NCI-H524 (cell line): Measurements from ENCODE around the gene BTF3L4.
"Not testable (repeated sequence)": the region's sequence is repeated elsewhere in the genome, so short reads cannot be mapped to it uniquely, and the experiment has no call there.

ENCODE experiments used
- DNase-seq, 2 experiments: peaks; one replicate each; lab custom pipeline; 2025; lab: John Stamatoyannopoulos, UW

Gene BTF3L4

DNA sequence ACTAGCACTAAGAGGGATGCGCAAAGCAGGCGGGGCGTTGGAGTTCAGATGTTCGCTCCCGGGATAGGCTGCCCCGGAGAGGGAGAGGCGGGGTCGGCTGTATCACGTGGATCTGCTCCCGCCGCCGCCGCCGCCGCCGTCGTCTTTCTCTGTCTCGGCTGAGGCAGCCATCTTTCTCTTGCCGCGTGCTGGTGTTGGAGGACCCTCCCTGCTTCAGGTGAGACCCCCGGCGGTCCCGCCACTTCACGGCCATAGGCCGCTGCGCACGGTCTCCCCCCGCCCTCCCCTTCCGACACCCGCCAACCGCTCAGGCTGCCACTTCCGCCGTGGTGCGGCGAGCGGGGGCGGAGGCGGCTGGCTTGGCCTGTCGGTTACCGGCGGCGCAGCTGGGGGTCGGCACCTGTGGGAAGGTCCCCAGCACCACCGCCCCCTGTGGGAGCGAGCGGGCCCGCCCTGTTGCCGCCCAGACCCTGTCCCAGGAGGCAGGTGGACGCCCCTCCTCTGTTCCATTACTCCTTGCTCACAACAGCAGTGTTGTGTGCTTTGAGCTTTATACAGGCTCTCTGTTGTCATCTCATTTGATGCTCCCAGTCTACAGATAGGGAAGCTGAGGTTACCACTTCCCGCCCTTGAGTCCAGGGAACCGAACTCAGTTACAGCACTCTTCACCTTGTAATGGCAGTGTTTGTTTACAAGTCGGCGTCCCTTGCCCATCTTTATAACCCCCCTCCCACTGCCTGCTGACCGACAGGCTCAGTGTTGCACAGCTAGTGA lies at the start of gene BTF3L4:
Gene BTF3L4 (plus strand): TSS at position 133 of the 774 bp plus-strand sequence. CDS start 3,553 bp downstream, outside the sequence.
- peak; percentile 85 to 92 for DNase-seq

DNA sequence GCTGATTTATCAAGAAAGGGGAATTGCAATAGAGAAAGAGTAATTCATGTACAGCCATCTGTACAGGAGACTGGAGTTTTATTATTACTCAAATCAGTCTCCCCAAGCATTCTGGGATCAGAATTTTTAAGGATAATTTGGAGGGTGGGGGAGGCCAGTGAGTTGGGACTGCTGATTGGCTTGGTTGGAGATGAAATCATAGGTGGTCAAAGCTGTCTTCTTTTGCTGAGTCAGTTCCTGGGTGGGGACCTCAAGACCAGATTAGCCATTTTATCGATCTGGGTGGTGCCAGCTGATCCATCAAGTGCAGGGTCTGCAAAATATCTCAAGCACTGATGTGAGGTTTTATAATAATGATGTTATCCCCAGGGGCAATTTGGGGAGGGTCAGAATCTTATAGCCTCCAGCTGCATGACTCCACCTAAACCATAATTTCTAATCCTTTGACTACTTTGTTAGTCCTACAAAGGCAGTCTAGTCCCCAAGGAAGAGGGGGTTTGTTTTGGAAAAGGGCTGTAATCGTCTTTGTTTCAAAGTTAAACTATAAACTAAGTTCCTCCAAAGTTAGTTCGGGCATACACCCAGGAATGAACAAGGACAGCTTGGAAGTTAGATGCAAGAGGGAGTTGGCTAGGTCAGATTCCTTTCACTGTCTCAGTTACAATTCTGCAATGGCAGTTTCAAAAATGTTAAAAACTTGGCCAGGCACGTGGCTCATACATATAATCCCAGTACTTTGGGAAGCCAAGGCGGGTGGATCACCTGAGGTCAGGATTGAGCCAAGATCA lies 48.7 kb upstream of the BTF3L4 start:
- no peak for DNase-seq

DNA sequence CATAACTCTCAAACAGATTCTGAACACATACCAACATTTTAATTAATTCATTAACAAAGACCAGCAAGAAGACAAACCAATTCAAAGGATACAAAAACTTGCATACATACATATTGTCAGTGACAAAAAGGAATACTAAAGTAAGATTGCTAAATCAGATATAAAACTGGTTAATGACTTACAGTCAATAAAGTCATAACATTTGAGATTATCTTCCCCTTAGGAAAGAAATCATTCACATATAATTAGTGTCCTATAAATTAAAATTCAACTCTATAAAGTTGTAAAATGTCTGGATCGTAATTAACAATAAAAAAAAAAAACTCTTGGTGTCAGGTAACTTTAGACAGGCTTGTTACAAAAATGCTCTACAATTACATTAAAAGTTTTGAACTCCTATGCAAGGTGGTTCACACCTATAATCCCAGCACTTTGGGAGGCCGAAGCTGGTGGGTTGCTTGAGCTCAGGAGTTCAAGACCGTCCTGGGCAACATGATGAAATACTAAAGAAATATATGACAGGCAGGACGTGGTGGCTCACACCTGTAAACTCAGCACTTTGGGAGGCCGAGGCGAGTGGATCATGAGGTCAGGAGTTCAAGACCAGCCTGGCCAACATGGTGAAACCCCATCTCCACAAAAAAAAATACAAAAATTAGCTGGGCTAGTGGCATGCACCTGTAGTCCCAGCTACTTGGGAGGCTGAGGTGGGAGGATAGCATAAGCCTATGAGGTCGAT lies 47.9 kb upstream of the BTF3L4 start:
- DNase-seq, result no peak

DNA sequence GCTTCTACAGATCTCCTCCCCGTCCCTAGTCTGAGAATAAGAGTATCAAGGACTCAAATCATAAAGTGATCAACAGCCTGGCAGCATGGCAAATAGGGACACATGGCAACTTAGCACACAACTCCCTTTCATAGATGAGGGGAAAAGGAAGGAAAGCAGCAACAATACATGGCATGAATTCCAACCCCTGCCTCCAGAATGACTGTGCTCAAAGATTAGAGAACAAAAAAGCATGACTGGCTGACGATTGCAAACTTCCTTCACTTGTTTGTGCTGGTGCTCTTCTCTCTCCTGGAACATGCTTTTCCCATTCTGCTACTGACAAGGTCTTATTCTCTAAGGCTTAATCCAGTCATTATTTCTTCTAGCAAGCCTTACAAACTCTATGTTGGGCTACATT lies 34.0 kb upstream of the BTF3L4 start:
- no peak for DNase-seq

DNA sequence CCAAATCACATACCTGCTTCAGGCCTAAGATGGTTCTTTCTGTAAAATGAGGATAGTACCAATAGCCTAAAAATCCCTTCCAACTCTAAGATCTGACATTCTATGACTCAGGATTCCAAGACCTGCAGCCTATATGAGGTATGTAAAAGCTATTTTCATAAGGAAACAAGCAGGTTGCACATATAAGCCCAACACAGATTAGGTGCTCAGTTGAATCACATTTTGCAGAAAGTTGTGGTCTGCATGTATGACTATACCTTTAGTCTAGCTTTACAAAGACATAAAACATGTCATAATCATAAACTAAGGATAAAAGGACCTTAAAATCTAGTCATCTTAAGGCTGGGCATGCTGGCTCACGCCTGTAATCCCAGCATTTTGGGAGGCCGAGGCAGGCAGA lies 29.8 kb upstream of the BTF3L4 start:
- DNase-seq, result no peak

DNA sequence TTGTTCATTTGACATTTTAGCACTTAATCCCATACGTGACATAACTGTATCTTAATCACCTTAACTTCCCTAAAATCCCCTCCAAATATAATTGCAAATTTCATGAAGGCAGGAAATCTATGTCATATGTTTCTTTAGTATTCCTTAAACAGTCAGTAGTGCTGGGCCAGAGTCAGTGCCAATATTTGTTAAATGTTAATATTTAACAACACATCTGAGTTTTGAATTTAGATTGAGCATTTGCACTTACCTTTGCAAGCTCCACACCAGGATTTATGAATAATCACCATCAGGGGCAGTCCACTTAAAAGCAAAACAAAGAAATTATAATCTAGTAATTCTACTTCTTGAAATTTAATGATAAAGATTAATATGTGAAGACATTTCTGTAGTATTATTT lies 27.8 kb upstream of the BTF3L4 start:
- DNase-seq, result no peak

DNA sequence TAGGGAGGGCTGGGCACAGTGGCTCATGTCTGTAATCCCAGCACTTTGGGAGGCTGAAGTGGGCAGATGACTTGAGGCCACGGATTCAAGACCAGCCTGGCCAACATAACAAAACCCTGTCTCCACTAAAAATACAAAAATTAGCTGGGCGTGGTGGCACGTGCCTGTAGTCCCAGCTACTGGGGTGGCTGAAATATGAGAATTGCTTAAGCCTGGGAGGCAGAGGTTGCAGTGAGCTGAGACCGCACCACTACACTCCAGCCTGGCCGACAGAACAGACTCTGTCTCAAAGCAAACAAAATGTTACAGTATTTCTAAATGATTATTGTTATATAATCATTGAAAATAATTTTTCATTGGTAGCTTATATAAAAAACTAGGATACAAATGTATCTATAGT lies 27.3 kb upstream of the BTF3L4 start:
- DNase-seq, result not testable (repeated sequence)

DNA sequence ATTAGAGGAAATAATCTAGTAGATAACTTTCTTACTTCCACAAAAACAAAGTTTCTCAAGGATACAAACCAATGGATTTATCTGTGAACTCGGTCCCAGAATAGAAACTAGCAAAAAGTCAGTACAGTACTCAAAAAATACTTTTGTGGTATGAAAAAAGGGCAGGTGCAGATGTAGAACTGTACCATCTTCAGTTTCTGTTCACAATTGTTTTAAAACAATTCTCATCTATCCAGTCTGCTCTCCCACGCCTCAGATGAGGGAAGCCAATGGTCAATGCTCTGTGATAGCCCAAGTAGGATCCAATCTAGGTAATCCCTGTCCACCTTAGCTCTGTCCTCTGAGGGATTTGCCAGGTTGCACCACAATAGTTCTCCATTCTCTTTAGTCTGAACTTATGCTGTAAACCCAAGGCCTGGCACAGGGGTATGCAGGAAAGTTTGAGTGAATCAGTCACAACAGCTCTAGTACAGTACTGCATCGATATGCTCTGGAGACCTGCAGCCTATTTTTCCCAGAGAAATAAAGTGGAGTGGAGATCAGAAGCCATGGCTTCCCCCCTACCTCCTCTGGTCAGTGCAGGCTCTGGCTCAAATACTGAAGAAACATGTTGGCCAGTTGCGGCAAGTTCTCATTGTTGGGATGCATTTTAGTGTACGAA lies 23.8 kb upstream of the BTF3L4 start:
- DNase-seq, result no peak

DNA sequence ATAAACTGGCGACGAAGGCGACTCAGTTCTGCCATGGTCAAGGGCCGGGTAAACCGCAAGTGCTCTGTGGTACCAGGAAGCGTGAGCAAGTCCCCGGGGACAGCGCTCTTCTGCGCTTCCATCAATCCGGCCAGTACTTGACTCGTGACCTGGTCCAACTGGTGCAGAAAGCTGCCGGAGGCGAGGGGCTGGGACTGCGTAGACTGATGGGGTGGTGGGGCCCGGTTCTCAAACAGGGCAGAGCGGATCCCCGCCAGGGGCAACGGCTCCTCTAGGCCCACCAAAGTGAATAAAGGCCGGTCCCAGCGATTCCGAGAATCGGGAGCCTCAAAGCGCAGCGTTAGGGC lies 23.3 kb upstream of the BTF3L4 start:
- DNase-seq, result peak in 1 of 2 experiments; percentile 6

DNA sequence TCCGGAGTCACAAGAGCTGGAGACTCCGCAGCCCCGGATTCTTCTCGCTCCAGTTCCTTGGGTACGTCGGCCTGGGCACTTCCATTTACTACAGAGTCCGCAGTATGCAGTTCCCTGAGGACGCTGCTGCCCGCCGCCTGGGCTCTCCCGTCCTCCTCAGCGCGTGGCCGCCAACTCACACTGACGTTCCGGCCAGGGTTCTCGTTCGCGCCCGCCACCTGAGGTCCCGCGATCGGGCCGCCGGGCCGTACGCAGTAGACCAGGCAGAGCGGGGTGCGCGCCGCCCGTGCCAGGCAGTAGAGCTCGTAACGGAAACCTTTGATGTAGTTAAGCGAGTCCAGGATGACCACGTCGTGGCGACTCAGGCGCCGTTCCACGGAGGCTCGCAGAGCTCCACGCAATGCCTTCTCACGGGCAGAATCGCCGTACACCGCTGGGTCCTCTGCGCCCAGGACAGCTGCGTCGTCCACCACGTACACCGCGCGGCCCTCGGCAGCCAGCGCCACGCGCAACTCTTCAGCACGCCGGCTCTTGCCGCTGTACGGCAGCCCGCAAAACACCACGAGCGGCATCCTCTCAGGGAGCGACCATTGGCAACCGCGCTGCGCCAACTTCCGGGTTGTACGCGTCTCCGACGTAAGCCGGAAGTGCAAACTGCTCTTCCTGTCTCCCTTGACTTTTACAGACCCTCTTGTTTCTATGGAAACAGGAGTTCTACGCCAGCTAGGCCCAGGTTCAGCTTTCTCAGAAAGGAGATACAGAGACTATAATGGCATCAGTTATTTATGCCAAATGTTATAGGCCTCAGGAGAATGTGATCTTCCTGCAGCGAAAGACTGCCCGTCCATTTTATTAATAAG lies 22.7 kb upstream of the BTF3L4 start, which contains the start of gene KTI12:
Gene KTI12 (minus strand): TSS at position 621 of the 860 bp plus-strand sequence. CDS start 49 bp downstream, at position 572.
- DNase-seq, result peak; percentile 68 to 88

DNA sequence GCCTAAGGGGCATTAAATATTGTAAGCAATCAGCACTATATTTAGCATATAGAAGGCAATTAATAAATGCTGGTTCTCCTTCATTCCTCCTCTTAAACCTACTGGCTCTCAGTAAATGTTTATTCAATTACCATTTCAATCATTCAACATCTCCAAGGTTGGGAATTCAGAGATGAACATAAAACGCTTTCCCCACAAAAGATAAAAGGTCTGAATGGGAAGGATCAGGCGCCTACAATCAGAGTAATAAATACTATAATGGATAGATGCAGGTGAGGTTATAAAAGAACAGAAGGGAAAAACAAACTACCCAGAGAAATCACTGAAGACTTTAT lies 22.1 kb upstream of the BTF3L4 start:
- no peak for DNase-seq

DNA sequence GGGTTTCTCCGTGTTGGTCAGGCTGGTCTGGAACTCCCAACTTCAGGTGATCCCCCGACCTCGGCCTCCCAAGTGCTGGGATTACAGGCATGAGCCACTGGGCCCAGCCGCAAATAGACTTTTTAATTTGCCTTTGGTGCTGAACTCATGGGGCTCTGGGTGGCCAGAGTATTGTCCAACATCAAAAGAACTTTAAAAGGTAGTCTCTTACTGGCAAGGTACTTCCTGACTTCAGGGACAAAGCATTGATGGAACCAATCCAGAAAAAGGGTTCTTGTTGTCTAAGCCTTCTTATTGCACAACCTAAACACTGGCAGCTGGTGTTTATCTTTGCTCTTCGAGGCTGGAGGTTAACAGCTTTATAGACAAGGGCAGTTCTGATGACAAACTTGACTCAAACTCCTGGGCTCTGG lies 18.7 kb upstream of the BTF3L4 start:
- DNase-seq, result no peak

DNA sequence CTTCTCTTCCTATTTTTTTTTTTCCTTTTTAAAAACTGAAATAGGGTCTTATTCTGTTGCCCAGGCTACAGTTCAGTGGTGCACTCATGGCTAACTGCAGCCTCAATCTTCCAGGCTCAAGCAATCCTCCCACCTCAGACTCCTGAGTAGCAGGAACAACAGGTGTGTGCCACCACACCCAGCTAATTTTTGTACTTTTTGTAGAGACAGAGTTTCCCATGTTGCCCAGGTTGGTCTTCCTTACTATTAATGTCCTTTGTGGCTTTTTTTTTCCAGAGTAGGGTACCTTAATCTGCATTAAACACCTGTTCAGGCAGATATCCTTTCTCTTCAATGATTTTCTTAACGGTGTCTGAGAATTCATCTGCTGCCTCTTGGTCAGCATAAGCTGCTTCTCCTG lies 18.2 kb upstream of the BTF3L4 start:
- no peak for DNase-seq

DNA sequence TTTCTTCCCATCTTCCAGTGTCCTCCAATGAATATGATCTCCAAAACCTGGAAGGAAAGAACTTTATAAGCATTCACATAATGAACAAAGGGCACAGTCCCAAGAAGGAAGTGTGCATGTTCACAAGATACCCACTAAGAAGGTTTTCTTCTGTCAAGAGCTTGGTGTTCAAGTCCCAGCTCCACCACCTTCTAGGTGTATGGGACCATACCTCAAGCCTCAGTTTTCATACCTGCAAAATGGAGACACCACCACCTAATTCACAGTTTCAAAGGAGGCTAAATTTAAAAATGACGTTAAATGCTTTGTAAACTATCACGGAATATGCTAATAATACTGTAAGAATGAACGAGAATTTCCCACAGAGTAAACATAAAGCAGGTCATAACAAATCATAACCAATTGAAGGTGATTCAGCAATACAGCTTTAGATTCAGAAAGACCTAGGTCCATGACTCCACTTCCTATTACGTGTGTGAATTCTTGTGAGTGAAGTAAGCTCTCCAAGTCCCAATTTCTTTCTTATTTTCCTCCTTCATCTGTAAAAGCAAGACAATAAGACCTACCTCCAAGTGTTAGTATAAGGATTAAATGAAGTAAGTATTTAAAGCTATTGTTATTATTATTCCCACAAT lies 14.4 kb upstream of the BTF3L4 start:
- no peak for DNase-seq

DNA sequence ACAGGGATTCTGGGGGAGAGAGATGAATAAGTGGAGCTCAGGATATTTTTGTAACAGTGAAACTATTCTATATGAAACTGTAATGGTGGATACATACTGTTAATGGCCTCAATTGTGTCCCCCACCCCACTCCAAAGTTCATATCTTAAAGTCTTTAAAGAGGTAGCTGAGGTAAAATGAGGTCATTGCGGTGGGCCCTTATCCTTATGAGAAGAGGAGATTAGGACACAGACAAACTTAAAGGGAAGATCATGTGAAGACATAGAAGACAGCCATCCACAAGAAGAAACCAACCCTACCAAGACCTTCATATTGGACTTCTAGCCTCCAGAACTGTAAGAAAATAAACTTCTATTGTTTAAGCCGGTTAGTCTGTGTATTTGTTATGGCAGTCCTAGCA lies 10.9 kb upstream of the BTF3L4 start:
- no peak for DNase-seq

DNA sequence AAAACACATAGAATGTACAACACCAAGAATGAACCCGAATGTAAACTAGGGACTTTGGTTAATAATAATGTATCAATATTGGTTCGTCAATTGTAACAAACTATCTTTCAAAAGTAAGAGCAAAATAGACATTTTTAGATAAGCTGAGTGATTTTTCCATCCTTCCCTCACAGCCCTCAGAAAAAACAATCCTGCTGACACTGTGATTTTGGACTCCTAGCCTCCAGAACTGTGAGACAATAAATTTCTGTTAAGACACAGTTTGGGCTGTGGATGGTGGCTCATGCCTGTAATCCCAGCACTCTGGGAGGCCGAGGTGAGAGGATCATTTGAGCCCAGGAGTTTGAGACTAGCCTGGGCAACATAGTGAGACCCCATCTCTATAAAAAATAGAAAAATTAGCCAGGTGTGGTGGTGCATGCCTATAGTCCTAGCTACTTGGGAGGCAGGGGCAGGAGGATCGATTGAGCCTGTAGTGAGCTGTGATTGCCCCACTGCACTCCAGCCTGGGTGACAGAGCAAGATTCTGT lies 10.4 kb upstream of the BTF3L4 start:
- not testable (repeated sequence) for DNase-seq

DNA sequence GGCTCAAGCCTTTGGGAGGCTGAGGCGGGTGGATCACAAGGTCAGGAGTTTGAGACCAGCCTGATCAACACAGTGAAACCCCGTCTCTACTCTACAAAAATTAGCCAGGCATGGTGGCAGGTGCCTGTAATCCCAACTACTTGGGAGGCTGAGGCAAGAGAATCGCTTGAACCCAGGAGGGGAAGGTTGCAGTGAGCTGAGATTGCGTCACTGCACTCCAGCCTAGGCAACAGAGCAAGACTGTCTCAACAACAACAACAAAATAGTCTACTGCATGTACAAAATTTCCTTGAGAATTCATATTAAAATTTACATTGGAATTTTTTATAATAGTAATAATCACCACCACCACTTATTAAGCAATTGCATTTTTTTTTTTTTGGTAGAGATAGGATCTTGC lies 6.8 kb upstream of the BTF3L4 start:
- DNase-seq, result not testable (repeated sequence)

DNA sequence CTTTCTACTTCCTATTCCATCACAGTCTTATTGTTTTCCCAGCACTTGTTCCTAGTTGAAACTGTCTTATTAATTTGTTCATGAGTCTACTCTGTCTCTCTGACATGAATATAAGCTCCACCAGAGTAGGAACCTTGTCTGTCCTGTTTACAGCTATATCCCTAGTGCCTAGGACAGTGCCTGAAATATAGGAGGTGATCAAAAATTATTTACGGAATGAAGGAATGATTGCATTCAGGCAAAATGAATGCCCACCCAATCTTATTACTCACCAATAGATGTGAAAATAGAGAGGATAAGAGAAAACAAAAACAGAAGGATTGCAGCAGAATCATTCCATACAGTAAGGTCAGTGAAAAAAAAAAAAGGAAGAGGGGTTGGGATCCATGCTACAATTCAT lies 2.2 kb upstream of the BTF3L4 start:
- DNase-seq, result no peak

DNA sequence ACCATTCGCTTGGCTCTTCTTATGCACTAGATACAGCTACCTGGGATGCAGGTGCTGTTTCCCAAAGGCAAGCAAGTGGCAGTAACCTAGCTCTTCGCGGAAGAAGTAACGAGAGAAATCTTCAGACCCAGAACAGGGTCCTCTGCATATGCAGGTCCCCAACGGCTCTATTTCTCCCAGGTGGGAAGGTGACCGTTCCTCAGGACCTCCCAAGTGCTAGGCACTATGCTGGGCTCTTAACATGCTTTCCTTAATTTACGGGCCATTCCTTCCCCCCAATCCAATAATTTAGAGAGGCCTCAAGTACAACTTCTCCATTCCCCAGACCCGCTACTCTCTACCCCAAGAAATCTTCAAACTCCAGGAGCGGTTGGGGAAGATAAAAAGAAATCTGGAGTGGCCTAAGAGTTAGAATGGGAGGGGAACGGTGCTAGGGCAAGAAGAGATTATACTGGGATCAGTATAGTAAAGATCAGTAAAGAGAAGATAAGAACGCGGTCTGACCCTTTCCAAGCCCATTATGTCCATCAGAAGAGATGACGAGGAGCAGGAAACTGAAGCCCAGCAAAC lies 1.5 kb upstream of the BTF3L4 start:
- DNase-seq, result no peak
